HUES48 (cell line): ENCODE data around the gene SCYGR5.

ENCODE experiments used
- H3K27ac ChIP-seq: one replicate; pipeline ENCODE4 v1.7.0; 2013; ENCODE audit warnings: low read depth, low read length, inconsistent platforms
- H3K27me3 ChIP-seq: 2 replicates; pipeline ENCODE4 v1.6.1; 2013; ENCODE audit warnings: mild to moderate bottlenecking, low read length; ENCODE audit not compliant: control insufficient read depth, insufficient read depth
- H3K36me3 ChIP-seq: 2 replicates; pipeline ENCODE4 v1.6.1; 2013; ENCODE audit warnings: low read length; ENCODE audit not compliant: control insufficient read depth, insufficient read depth
- H3K4me1 ChIP-seq: 2 replicates; pipeline ENCODE4 v1.6.1; 2013; ENCODE audit warnings: mild to moderate bottlenecking, low read length; ENCODE audit not compliant: control insufficient read depth, insufficient read depth
- H3K4me3 ChIP-seq: 2 replicates; pipeline ENCODE4 v1.5.1; 2013; ENCODE audit warnings: mild to moderate bottlenecking, low read depth, low read length
- H3K9ac ChIP-seq: 2 replicates; pipeline ENCODE4 v1.6.1; 2013; ENCODE audit warnings: mild to moderate bottlenecking, low read depth, low read length, moderate library complexity
- H3K9me3 ChIP-seq: 2 replicates; pipeline ENCODE4 v1.6.1; 2013; ENCODE audit warnings: low read length; ENCODE audit not compliant: control insufficient read depth, insufficient read depth

SCYGR5 gene

DNA sequence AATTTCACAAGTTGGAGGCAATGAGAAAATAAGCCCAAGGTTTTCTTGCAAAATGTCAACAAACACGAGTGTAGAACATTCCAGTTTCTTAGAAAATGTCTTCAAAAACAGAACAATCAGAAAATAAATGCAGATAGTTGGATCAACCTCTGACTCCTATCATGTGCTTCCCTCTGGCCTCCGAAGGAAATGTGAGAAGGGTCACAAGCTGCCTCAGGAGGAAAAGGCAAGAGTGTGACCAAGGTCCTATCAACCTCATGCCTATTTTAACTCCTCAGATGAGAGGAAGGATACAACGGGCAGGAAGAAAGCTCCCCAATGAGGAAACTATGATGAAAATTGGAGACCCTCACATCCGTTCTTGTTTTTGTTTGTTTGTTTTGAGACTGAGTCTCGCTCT lies 7.9 kb downstream of the SCYGR5 start:
- H3K36me3 ChIP-seq, result no peaks in the 10 kb centered on the region
- no peak overlapping the region for H3K9ac ChIP-seq
- H3K4me1 ChIP-seq, result peaks cover 16% of the 10 kb centered on the region
- no peaks in the 10 kb centered on the region for H3K27me3 ChIP-seq
- H3K9me3 ChIP-seq, result no peaks in the 10 kb centered on the region
- H3K4me3 ChIP-seq, result no peak overlapping the region
- no peak overlapping the region for H3K27ac ChIP-seq

DNA sequence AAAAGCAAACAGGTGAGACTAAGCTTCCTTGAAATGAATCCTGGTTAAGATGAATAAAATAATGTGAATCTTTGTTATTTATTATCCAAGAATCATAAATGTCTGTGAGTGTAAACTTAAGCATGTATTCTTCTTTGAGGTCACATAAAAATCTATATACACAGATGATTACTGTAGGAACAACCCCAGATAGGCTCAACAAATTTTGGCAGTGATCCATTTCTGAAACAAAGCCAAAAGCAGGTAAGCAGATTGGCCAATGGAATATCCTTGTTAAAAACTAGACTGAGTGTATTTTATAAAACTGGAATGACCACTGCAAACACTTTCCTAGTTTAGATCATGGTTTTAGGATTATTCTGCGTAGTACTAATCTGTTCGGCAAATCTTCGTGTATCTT lies 11.3 kb downstream of the SCYGR5 start:
- H3K36me3 ChIP-seq, result no peaks in the 10 kb centered on the region
- no peaks in the 10 kb centered on the region for H3K9me3 ChIP-seq

DNA sequence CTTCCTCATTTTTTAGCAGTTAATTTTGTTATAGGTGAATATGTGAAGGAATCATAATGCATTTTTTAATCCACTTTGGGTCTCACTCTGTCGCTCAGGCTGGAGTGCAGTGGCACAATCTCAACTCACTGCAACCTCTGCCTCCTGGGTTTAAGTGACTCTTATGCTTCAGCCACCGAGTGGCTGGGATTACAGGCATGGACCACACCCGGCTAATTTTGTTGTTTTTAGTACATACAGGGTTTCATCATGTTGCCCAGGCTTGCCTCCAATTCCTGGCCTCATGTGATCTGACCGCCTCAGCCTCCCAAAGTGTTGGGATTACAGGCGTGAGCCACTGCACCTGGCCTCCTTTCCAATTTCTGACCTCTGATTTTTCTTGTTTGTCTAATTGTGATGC lies 17.7 kb downstream of the SCYGR5 start:
- H3K9me3 ChIP-seq, result no peaks in the 10 kb centered on the region
- no peaks in the 10 kb centered on the region for H3K4me1 ChIP-seq
- H3K9ac ChIP-seq, result no peak overlapping the region
- H3K27me3 ChIP-seq, result no peaks in the 10 kb centered on the region
- H3K4me3 ChIP-seq, result no peak overlapping the region
- H3K27ac ChIP-seq, result no peak overlapping the region
- no peaks in the 10 kb centered on the region for H3K36me3 ChIP-seq

More for the DNA sequence above, 11.3 kb downstream of the SCYGR5 start:
- H3K27ac ChIP-seq, result no peak overlapping the region
- H3K4me3 ChIP-seq, result no peak overlapping the region
- H3K4me1 ChIP-seq, result no peaks in the 10 kb centered on the region
- H3K27me3 ChIP-seq, result no peaks in the 10 kb centered on the region
- H3K9ac ChIP-seq, result no peak overlapping the region

DNA sequence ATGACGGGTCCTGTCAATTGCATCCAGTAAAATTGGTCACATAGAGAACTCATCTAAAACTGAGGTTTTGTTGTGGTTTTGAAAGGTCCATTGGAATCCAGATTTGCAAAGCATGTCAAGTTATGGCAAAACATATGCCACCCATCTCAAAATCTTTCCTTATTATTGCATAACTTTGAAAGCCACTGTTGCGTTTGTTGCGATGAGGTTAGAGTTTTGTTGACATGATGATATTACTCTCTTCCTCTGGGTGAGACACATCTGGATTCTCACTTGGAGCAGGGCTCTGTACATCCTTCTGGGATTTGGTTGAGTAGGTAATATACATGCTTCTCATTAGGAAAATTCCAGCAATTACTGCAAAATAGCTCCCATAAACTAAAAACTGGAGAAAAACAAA lies 20.6 kb downstream of the SCYGR5 start:
- no peaks in the 10 kb centered on the region for H3K27me3 ChIP-seq
- H3K4me1 ChIP-seq, result no peaks in the 10 kb centered on the region
- H3K4me3 ChIP-seq, result no peak overlapping the region
- no peak overlapping the region for H3K9ac ChIP-seq
- H3K9me3 ChIP-seq, result no peaks in the 10 kb centered on the region
- H3K27ac ChIP-seq, result no peak overlapping the region
- H3K36me3 ChIP-seq, result no peaks in the 10 kb centered on the region

DNA sequence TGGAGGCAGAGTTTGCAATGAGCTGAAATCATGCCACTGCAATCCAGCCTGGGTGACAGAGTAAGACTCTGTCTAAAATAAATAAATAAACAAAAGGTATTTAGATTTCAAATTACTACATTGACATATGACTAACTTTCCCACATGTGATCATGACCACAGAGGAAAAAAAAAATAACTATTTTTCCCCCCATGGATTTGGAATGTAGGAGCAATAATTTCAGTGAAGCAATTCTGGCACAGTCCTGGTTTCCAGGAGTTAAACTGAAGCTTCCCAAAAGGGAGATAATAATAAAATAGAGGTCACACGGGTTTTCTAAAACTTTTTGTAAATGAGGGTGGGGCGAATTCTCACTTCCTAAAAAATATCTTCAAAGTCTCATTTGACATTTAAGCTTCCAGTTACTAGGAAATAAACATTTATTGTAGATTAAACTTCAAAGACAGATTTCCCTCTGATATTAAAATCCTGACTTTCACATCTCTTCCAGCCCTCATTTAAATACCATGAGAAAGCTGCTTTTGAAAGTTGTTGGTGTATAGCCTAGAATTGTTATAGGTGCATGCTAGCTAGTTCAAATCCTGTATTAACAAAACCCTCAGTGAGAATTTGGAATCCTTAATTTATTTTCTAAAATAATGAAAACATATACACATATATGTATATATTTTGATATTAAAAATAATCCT lies 30.5 kb downstream of the SCYGR5 start:
- Histone ChIP-seq H3K27me3 (no peaks in the 10 kb centered on the region), H3K9ac (no peak overlapping the region), H3K4me3 (no peak overlapping the region), H3K9me3 (no peaks in the 10 kb centered on the region), H3K4me1 (no peaks in the 10 kb centered on the region), H3K36me3 (no peaks in the 10 kb centered on the region), H3K27ac (no peak overlapping the region)

DNA sequence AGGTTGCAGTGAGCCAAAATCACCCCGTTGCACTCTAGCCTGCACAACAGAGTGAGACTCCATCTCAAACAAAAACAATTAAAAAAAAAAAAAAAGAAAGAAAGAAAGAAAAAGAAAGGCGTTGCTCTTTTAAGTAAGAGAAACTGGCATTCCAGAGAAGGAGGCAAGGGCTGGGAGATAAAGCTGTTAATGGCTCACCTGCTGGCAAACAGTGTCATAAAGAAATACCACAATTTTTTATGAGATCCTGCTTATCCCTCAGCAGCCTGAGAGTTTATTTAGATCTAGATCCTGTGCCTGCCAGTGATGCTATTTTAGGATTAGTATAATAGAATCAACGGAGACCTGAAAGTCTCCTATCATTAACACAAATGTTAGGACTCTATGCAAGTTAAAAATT lies 35.0 kb downstream of the SCYGR5 start:
- no peak overlapping the region for H3K27ac ChIP-seq
- H3K9me3 ChIP-seq, result no peaks in the 10 kb centered on the region
- H3K4me1 ChIP-seq, result peaks cover 8% of the 10 kb centered on the region; the same call in 1 of the 2 replicates
- no peaks in the 10 kb centered on the region for H3K27me3 ChIP-seq
- H3K9ac ChIP-seq, result no peak overlapping the region
- H3K36me3 ChIP-seq, result no peaks in the 10 kb centered on the region
- H3K4me3 ChIP-seq, result no peak overlapping the region

DNA sequence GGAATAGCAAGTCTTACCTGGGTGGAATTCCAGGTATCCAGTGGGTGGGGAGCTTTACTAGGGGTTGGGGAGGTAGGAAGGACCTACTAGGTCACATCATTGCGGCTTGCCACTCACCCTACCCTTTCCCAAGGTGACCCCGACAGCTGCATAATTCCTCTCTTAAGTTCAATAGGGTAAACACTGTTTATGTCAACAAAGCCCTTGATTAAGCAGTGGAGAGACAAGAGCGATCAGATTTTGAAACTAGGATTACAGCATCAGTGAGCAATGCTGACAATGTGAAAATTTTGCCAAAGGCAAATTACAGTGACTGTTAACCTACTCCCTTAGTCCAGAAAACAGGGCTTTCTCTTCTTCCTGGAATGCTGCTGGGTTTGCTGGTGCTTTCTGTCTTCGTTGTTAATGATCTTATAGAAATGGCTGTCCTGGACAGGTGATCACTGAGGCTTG lies 36.7 kb downstream of the SCYGR5 start:
- peaks cover 8% of the 10 kb centered on the region; the same call in 1 of the 2 replicates for H3K4me1 ChIP-seq
- H3K9me3 ChIP-seq, result no peaks in the 10 kb centered on the region
- peak overlapping the region; percentile 20 for H3K27ac ChIP-seq
- no peak overlapping the region for H3K4me3 ChIP-seq
- H3K9ac ChIP-seq, result no peak overlapping the region
- no peaks in the 10 kb centered on the region for H3K27me3 ChIP-seq
- no peaks in the 10 kb centered on the region for H3K36me3 ChIP-seq

DNA sequence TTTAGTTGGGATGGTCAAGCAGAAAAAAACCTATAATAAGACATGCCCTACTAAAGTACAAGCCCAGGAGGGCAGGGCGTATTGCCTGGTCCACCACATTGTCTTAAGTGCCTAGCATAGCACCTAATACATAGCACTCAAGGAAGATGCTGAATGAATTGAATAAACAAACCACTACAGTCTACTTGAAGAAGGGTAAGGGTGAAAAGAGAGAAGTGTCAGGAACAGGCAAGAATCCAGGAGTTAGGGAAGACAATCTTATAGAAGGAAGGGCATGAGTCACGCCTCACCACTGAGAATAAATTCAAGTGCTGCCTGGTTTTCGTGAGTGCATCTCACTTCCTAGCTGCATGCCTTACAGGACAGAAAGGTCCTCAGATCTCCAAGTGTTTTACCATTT lies 37.4 kb downstream of the SCYGR5 start:
- Histone ChIP-seq H3K9ac (no peak overlapping the region), H3K9me3 (no peaks in the 10 kb centered on the region), H3K27ac (no peak overlapping the region), H3K36me3 (no peaks in the 10 kb centered on the region), H3K4me3 (no peak overlapping the region), H3K27me3 (no peaks in the 10 kb centered on the region), H3K4me1 (peaks cover 8% of the 10 kb centered on the region; the same call in 1 of the 2 replicates)

DNA sequence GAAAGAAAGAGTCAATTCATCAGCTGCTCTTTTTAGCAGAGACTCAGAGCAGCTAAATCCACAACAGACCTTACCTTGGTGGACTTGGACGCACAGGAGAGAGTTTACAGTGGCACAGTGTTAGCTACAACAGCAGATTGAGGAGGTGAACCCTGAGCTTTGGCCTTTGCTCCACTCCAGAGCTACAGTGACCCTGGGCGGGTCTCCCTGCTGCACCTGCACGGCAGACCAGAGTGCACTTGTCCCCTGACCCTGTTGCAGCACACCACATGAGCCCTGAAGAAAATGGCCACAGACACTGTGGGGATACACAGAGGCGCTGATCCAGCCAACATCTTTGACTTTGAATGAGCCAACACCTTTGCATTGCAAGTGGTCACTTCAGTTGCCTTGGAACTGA lies 40.3 kb downstream of the SCYGR5 start:
- Histone ChIP-seq H3K9me3 (no peaks in the 10 kb centered on the region), H3K4me1 (peaks cover 8% of the 10 kb centered on the region; the same call in 1 of the 2 replicates), H3K9ac (no peak overlapping the region), H3K27me3 (no peaks in the 10 kb centered on the region), H3K4me3 (no peak overlapping the region), H3K36me3 (no peaks in the 10 kb centered on the region), H3K27ac (no peak overlapping the region)

DNA sequence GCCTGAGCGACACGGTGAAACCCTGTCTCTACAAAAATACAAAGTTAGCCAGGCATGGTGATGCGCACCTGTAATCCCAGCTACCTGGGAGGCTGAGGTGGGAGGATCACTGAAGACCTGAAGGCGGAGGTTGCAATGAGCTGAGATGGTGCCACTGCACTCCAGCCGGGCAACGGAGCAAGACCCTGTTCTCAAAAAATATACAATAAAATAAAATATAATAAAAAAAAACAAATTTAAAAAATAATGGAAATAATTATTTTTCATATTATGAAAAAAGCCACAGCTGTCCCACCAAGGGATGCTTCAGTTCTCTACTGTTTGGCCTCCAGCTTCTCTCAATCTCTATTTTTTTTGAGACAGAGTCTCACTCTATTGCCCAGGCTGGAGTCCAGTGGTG lies 40.8 kb downstream of the SCYGR5 start:
- no peak overlapping the region for H3K4me3 ChIP-seq

DNA sequence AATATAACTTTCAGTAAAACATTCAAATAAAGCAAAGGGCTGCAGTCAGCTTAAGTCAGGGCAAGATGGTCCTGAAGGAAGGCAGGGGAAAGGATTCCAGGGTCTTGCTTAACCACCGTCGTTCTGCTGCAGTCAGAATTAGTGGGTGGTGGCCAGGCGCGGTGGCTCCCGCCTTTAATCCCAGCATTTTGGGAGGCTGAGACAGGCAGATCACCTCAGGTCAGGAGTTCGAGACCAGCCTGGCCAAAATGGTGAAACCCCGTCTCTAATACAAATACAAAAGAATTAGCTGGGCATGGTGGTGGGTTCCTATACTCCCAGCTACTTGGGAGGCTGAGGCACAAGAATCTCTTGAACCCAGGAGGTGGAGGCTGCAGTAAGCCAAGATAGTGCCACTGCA lies 44.4 kb downstream of the SCYGR5 start:
- H3K36me3 ChIP-seq, result no peaks in the 10 kb centered on the region
- no peaks in the 10 kb centered on the region for H3K27me3 ChIP-seq
- no peak overlapping the region for H3K9ac ChIP-seq
- peaks cover 2% of the 10 kb centered on the region; the same call in 1 of the 2 replicates for H3K4me1 ChIP-seq
- H3K27ac ChIP-seq, result no peak overlapping the region
- H3K9me3 ChIP-seq, result no peaks in the 10 kb centered on the region
- H3K4me3 ChIP-seq, result no peak overlapping the region

More for the DNA sequence above, 40.8 kb downstream of the SCYGR5 start:
- Histone ChIP-seq H3K4me1 (peaks cover 8% of the 10 kb centered on the region; the same call in 1 of the 2 replicates), H3K9ac (no peak overlapping the region), H3K36me3 (no peaks in the 10 kb centered on the region), H3K27ac (no peak overlapping the region), H3K9me3 (no peaks in the 10 kb centered on the region), H3K27me3 (no peaks in the 10 kb centered on the region)
